Measurements from ENCODE around the gene SENP5. TPM values are rescaled to one million over a fixed set of nuclear protein-coding genes. Genes with fewer than 3 reads are reported as not detected.
A peak's percentile ranks its signal among the peaks of the same experiment; 100 is the strongest.
"Not testable (repeated sequence)": the region's sequence is repeated elsewhere in the genome, so short reads cannot be mapped to it uniquely, and the experiment has no call there.

SENP5 gene
- total and polyA plus RNA-seq, 9 donors, result 8.6 to 41.1 (median 28.5) TPM

DNA sequence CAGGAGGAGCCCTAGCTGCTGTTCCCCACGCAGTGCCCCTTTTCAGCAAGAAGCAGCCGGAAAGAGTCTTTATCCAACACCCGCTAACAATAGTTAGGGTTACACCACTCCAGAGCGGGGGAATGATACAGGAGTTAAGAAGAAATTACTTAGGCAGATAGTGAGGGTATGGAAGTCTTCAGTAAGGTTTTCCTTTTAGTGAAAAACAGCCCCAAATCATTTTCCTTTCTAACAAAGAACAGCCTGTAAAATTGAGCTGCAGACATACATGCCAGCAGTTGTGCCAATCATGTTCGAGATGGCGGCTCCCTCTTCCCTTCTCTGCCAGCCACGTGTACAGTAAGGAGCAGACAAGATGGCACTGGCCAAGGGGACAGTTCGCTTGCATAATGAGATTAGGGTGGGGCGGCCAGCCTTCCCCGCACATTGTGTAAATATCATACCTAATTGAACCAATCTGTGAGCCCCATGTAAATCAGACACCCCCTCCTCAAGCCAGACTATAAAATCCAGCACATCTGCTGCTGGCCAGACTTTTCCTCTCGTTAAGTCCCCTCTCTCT is 18.5 kb upstream of the SENP5 start:
- Histone ChIP-seq H3K4me3 (no peak overlapping the region), H3K27ac (no peak overlapping the region), H3K4me1 (ENCODE audit: insufficient read depth) (no peaks in the 10 kb centered on the region), H3K27me3 (no peaks in the 10 kb centered on the region), H3K9me3 (no peaks in the 10 kb centered on the region), H3K36me3 (no peaks in the 10 kb centered on the region)
- intact Hi-C loops (cut with DNase I), result no loop called here
- WGBS, 3 donors, result 78 to 81% (median 79%) methylated on average over 11 of the region's 11 CpGs
- TF ChIP-seq, protein P1, sequence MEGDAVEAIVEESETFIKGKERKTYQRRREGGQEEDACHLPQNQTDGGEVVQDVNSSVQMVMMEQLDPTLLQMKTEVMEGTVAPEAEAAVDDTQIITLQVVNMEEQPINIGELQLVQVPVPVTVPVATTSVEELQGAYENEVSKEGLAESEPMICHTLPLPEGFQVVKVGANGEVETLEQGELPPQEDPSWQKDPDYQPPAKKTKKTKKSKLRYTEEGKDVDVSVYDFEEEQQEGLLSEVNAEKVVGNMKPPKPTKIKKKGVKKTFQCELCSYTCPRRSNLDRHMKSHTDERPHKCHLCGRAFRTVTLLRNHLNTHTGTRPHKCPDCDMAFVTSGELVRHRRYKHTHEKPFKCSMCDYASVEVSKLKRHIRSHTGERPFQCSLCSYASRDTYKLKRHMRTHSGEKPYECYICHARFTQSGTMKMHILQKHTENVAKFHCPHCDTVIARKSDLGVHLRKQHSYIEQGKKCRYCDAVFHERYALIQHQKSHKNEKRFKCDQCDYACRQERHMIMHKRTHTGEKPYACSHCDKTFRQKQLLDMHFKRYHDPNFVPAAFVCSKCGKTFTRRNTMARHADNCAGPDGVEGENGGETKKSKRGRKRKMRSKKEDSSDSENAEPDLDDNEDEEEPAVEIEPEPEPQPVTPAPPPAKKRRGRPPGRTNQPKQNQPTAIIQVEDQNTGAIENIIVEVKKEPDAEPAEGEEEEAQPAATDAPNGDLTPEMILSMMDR (IDR thresholded peaks at IDR 0.05), result no peak
- TF ChIP-seq POLR2A (IDR thresholded peaks at IDR 0.05) (no peak), EP300 (IDR thresholded peaks at IDR 0.05) (no peak)
- no peak for DNase-seq

- H3K27me3 ChIP-seq; DNase-seq; H3K36me3 ChIP-seq; H3K4me1 ChIP-seq (ENCODE audit: insufficient read depth); intact Hi-C loops (cut with DNase I); H3K9me3 ChIP-seq; H3K4me3 ChIP-seq; H3K27ac ChIP-seq: not testable (repeated sequence)
- 90 to 95% (median 91%) methylated on average over 8 of the region's 8 CpGs for WGBS, 3 donors
Measured at GRCh38 chr3:196863000-196863399, 4.7 kb upstream of the SENP5 start.

- peaks cover 6% of the 10 kb centered on the region for H3K4me1 ChIP-seq (ENCODE audit: insufficient read depth)
- no peaks in the 10 kb centered on the region for H3K9me3 ChIP-seq
- 6 to 14% (median 9%) methylated on average over 6 of the region's 6 CpGs for WGBS, 3 donors
- no peaks in the 10 kb centered on the region for H3K27me3 ChIP-seq
- peak overlapping the region; percentile 38 to 87 for H3K27ac ChIP-seq
- no peaks in the 10 kb centered on the region for H3K36me3 ChIP-seq
- H3K4me3 ChIP-seq, result peak overlapping the region; percentile 97
- TF ChIP-seq EP300 (IDR thresholded peaks at IDR 0.05) (no peak), POLR2A (IDR thresholded peaks at IDR 0.05) (no peak)
- TF ChIP-seq, protein P1 (IDR thresholded peaks at IDR 0.05), result no peak
- intact Hi-C loops (cut with DNase I), result loop anchor here in 1 of 4 donors (5.0 kb wide), 1 partner anchor 75 kb away; the partner anchor contains the start of gene NCBP2
- no peak for DNase-seq
Measured at GRCh38 chr3:196867155-196867506, 589 bp upstream of the SENP5 start.

DNA sequence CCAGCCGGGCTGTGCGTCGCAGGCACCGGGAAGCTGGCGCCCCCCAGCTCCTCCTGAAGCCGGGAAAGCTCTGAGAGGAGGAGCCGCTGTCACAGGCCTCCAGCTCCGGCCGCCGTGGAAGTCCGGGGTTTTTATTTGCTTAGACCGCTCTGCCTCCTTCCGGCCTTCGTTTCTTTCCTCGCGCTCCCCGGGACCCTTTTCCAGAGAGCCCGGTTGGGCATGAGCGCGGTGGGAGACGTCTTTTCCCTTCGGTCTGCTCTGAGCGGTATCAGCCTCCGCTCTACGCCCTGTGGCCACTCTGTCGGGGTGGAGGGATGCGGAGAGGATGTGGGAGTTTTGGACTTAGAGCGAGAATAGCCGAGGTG is 559 bp downstream of the SENP5 start:
- Histone ChIP-seq H3K27me3 (no peaks in the 10 kb centered on the region), H3K4me1 (ENCODE audit: insufficient read depth) (peaks cover 6% of the 10 kb centered on the region), H3K9me3 (no peaks in the 10 kb centered on the region), H3K36me3 (no peaks in the 10 kb centered on the region), H3K4me3 (peak overlapping the region; percentile 97), H3K27ac (peak overlapping the region; percentile 64 to 87)
- DNase-seq, result peak in 1 of 5 donors; percentile 23
- 0 to 1% (median 0%) methylated on average over 26 to 29 of the region's 29 CpGs for WGBS, 3 donors
- intact Hi-C loops (cut with DNase I), result loop anchor here in 1 of 4 donors (5.0 kb wide), 1 partner anchor 74 kb away; the partner anchor contains the start of gene NCBP2
- no peak for TF ChIP-seq EP300 (IDR thresholded peaks at IDR 0.05)

DNA sequence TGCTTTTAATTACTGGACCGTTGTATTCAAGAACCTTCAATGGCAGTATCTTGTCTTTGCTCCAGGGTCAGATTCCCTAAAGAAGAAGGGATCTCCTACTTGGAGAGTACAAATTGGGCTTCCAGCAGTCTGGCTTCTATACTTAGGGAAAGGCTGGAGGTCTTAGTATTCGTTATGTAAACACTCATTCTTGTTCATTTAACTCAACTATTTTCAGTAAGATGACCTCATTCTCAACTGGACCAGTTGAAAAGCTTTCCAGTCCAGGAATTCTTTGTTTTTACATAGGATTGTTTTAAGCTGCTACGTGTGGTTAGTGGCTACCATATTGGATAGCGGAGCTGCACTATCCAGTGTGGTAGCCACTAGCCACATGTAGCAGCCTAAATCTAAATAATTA is 4.6 kb downstream of the SENP5 start:
- Histone ChIP-seq H3K4me1 (ENCODE audit: insufficient read depth) (peaks cover 6% of the 10 kb centered on the region), H3K4me3 (no peak overlapping the region), H3K27me3 (no peaks in the 10 kb centered on the region), H3K9me3 (no peaks in the 10 kb centered on the region), H3K27ac (no peak overlapping the region), H3K36me3 (no peaks in the 10 kb centered on the region)
- intact Hi-C loops (cut with DNase I), result no loop called here
- no peak for DNase-seq
- TF ChIP-seq POLR2A (IDR thresholded peaks at IDR 0.05), result no peak
- TF ChIP-seq, protein P1 (IDR thresholded peaks at IDR 0.05), result no peak
- TF ChIP-seq EP300 (IDR thresholded peaks at IDR 0.05), result no peak
- 71 to 74% (median 73%) methylated on average over 4 of the region's 4 CpGs for WGBS, 3 donors

GRCh38 chr3:196874511-196875094 is 6.9 kb downstream of the SENP5 start:
- H3K9me3 ChIP-seq; H3K4me3 ChIP-seq; H3K27ac ChIP-seq; H3K36me3 ChIP-seq; DNase-seq; H3K27me3 ChIP-seq; intact Hi-C loops (cut with DNase I); H3K4me1 ChIP-seq (ENCODE audit: insufficient read depth): not testable (repeated sequence)
- 92 to 94% (median 93%) methylated on average over 7 of the region's 7 CpGs for WGBS, 3 donors
